ENCODE data around the gene SPATS2L.

- TF ChIP-seq POLR2AphosphoS5 (IDR thresholded peaks at IDR 0.05; ENCODE audit: low read depth, low read length), result no peak
- no peak for TF ChIP-seq POLR2A (IDR thresholded peaks at IDR 0.05; ENCODE audit: low read depth, low read length)
- TF ChIP-seq TAF1 (IDR thresholded peaks at IDR 0.05; ENCODE audit: low read depth, low read length), result no peak
- TF ChIP-seq POU2F2 (IDR thresholded peaks at IDR 0.05; ENCODE audit: low read depth, low read length), result no peak
- no peak for TF ChIP-seq PAX5 (IDR thresholded peaks at IDR 0.05; ENCODE audit: insufficient read depth, low read length, severe bottlenecking)
These were observed 150.1 kb downstream of the SPATS2L start for GRCh38 chr2:200456567-200456966.

Measured in GM12891 (cell line).